IPS DF 6.9 (cell line): ENCODE measurements around the gene ZBTB3.
"Not testable (repeated sequence)": the region's sequence is repeated elsewhere in the genome, so short reads cannot be mapped to it uniquely, and the experiment has no call there.

Source experiments
- DNase-seq: peaks from one replicate; pipeline ENCODE4 v3.0.0-alpha.2; 2013; ENCODE audit warnings: low read depth, low spot score
- H3K27ac ChIP-seq: one replicate; pipeline ENCODE4 v1.5.1; 2013; ENCODE audit warnings: low read length, control low read depth
- H3K27me3 ChIP-seq: 2 replicates; pipeline ENCODE4 v1.6.1; 2013; ENCODE audit warnings: mild to moderate bottlenecking, low read length; ENCODE audit not compliant: control insufficient read depth, insufficient read depth
- H3K36me3 ChIP-seq: 2 replicates; pipeline ENCODE4 v1.6.1; 2013; ENCODE audit warnings: low read length; ENCODE audit not compliant: control insufficient read depth, insufficient read depth
- H3K4me1 ChIP-seq: 2 replicates; pipeline ENCODE4 v1.6.1; 2013; ENCODE audit warnings: low read length; ENCODE audit not compliant: control insufficient read depth, insufficient read depth
- H3K4me3 ChIP-seq: 2 replicates; pipeline ENCODE4 v1.5.1; 2013; ENCODE audit warnings: mild to moderate bottlenecking, low read length
- H3K9me3 ChIP-seq: 2 replicates; pipeline ENCODE4 v1.6.1; 2013; ENCODE audit warnings: low read length, inconsistent platforms; ENCODE audit not compliant: control insufficient read depth, insufficient read depth
- WGBS: extraction: QIAGEN DNeasy Blood & Tissue Kit; methylation state at CpG from one replicate; pipeline ENCODE4 v1.1.7; 2013; ENCODE audit warnings: mixed read lengths, missing lambda C conversion rate; ENCODE audit not compliant: insufficient read length, insufficient coverage; 5-methylcytosine and 5-hydroxymethylcytosine counted together

Gene ZBTB3

GRCh38 chr11:62757846-62758788 lies 4.2 kb upstream of the ZBTB3 start:
- peak; percentile 86 for DNase-seq
- H3K27me3 ChIP-seq = no peaks in the 10 kb centered on the region
- H3K27ac ChIP-seq = peak overlapping the region; percentile 20
- peak overlapping the region; percentile 44; the same call in 1 of the 2 replicates for H3K4me3 ChIP-seq
- no CpG with 5 or more reads among the region's 9 CpGs for WGBS
- H3K4me1 ChIP-seq = no peaks in the 10 kb centered on the region
- 0 out of 2 replicates have a peak, but pooled peaks cover 1% of the 10 kb centered on the region for H3K36me3 ChIP-seq
- H3K9me3 ChIP-seq = no peaks in the 10 kb centered on the region

GRCh38 chr11:62755086-62755615 lies 1.2 kb upstream of the ZBTB3 start:
- Histone ChIP-seq H3K27me3 (no peaks in the 10 kb centered on the region), H3K4me3 (no peak overlapping the region), H3K4me1 (no peaks in the 10 kb centered on the region), H3K27ac (no peak overlapping the region), H3K36me3 (peaks cover 14% of the 10 kb centered on the region), H3K9me3 (no peaks in the 10 kb centered on the region)
- DNase-seq = no peak
- WGBS = no CpG with 5 or more reads among the region's 10 CpGs

GRCh38 chr11:62752994-62753735 lies 795 bp downstream of the ZBTB3 start:
- H3K9me3 ChIP-seq = no peaks in the 10 kb centered on the region
- DNase-seq = no peak
- no peak overlapping the region; the same call in 1 of the 2 replicates for H3K4me3 ChIP-seq
- H3K27ac ChIP-seq = no peak overlapping the region
- no peaks in the 10 kb centered on the region for H3K27me3 ChIP-seq
- H3K4me1 ChIP-seq = no peaks in the 10 kb centered on the region
- H3K36me3 ChIP-seq = peaks cover 18% of the 10 kb centered on the region
- whole genome bisulfite sequencing = no CpG with 5 or more reads among the region's 15 CpGs

GRCh38 chr11:62752177-62752785 lies 1.7 kb downstream of the ZBTB3 start:
- peaks cover 18% of the 10 kb centered on the region for H3K36me3 ChIP-seq
- H3K4me1 ChIP-seq = no peaks in the 10 kb centered on the region
- H3K27me3 ChIP-seq = no peaks in the 10 kb centered on the region
- H3K4me3 ChIP-seq = no peak overlapping the region
- DNase-seq = no peak
- WGBS = no CpG with 5 or more reads among the region's 14 CpGs
- H3K27ac ChIP-seq = no peak overlapping the region
- H3K9me3 ChIP-seq = no peaks in the 10 kb centered on the region

GRCh38 chr11:62749931-62750330 lies 4.0 kb downstream of the ZBTB3 start:
- WGBS = no CpG with 5 or more reads among the region's 5 CpGs
- peaks cover 18% of the 10 kb centered on the region for H3K36me3 ChIP-seq
- H3K9me3 ChIP-seq, H3K4me3 ChIP-seq, DNase-seq, H3K27me3 ChIP-seq, H3K27ac ChIP-seq, H3K4me1 ChIP-seq: not testable (repeated sequence)

- no CpG with 5 or more reads among the region's 9 CpGs for WGBS
Observed at GRCh38 chr11:62747475-62748160, 6.3 kb downstream of the ZBTB3 start.

GRCh38 chr11:62737196-62737595 lies 16.8 kb downstream of the ZBTB3 start:
- DNase-seq = no peak
- no peaks in the 10 kb centered on the region for H3K4me1 ChIP-seq
- H3K27me3 ChIP-seq = no peaks in the 10 kb centered on the region
- no peaks in the 10 kb centered on the region for H3K9me3 ChIP-seq
- H3K36me3 ChIP-seq = peaks cover 10% of the 10 kb centered on the region; the same call in 1 of the 2 replicates
- H3K4me3 ChIP-seq = no peak overlapping the region
- no peak overlapping the region for H3K27ac ChIP-seq

More at GRCh38 chr11:62747475-62748160, 6.3 kb downstream of the ZBTB3 start:
- Histone ChIP-seq H3K4me3 (no peak overlapping the region), H3K27me3 (no peaks in the 10 kb centered on the region), H3K36me3 (peaks cover 12% of the 10 kb centered on the region), H3K9me3 (no peaks in the 10 kb centered on the region), H3K4me1 (no peaks in the 10 kb centered on the region), H3K27ac (no peak overlapping the region)
- DNase-seq = no peak

- H3K27ac ChIP-seq = no peak overlapping the region
- H3K4me1 ChIP-seq = no peaks in the 10 kb centered on the region; the same call in 1 of the 2 replicates
- DNase-seq = no peak
- peaks cover 5% of the 10 kb centered on the region; the same call in 1 of the 2 replicates for H3K36me3 ChIP-seq
- H3K9me3 ChIP-seq = no peaks in the 10 kb centered on the region
- no CpG with 5 or more reads among the region's 2 CpGs for WGBS
- no peak overlapping the region for H3K4me3 ChIP-seq
- no peaks in the 10 kb centered on the region for H3K27me3 ChIP-seq
Observed at GRCh38 chr11:62732830-62733229, 21.1 kb downstream of the ZBTB3 start.

GRCh38 chr11:62730076-62730475 lies 23.9 kb downstream of the ZBTB3 start:
- DNase-seq, H3K27ac ChIP-seq, H3K4me3 ChIP-seq, H3K9me3 ChIP-seq, H3K4me1 ChIP-seq, H3K27me3 ChIP-seq, H3K36me3 ChIP-seq: not testable (repeated sequence)
- no CpG with 5 or more reads among the region's 14 CpGs for WGBS
